GM19023 (cell line): Measurements from ENCODE around the gene FGD4.

Experiments used
- ATAC-seq: cut with Tn5 transposase; IDR thresholded peaks from one replicate; pipeline ENCODE4 v1.9.1; 2021; ENCODE audit warnings: mild to moderate bottlenecking, moderate library complexity; ENCODE audit not compliant: unreplicated experiment

FGD4 gene

DNA sequence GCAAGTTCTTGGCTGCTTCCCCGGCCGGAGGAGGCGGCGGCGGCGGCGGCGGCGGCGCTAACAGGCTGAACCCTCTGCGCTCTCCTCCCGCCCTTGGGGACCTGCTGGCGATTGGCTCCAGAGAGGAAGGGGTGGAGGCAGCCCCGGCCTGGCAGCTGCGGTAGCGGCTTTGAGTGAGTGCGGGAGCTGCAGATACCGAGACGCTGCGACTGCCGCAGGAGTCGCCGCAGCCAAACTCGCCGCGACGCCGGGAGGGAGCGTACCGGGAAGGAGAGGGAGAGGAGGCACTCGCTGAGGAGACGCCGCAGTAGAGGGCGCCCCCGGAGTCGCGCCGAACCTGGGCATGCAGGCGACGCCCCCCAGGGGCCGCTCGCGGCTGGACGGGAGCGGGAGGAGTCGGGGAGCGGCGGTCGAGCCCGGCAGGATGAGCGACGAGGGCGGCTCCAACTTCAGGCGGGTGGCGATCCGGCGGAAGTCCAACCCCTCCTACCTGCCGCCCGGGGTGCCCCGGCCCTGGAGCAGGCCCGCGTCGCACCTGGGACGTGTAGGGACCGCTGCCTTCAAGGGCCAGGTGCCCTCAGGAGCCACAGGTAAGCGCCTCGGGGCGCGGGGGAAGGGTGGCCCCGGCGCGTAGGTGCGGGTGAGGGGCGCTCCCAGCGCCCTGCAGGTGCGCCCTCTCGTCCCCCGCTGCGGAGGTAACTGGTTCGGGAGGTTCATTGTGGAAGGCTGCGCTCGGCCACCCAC is at the start of gene FGD4:
FGD4 (plus strand) TSS at position 189 of the 744 bp plus-strand sequence.
- ATAC-seq, result peak; percentile 95

DNA sequence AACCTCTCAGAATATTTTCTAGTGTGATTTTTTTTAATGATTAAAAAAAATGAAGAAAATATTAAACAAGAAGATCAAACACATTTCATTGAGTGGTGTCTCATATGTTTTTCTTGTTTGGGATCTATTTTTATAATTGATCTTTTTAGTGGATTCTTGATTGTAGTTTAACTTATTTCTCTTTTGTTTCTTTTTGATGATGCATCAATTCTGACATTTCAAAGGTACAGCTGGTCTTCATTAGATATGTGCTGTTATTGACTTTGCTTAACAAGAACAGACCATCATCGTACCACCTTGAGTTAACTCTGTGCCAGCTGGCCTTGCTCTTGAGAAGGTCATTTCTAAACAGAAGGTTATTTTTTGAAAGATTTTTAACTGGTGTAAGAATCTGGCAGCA is 45.8 kb upstream of the FGD4 start:
- no peak for ATAC-seq

DNA sequence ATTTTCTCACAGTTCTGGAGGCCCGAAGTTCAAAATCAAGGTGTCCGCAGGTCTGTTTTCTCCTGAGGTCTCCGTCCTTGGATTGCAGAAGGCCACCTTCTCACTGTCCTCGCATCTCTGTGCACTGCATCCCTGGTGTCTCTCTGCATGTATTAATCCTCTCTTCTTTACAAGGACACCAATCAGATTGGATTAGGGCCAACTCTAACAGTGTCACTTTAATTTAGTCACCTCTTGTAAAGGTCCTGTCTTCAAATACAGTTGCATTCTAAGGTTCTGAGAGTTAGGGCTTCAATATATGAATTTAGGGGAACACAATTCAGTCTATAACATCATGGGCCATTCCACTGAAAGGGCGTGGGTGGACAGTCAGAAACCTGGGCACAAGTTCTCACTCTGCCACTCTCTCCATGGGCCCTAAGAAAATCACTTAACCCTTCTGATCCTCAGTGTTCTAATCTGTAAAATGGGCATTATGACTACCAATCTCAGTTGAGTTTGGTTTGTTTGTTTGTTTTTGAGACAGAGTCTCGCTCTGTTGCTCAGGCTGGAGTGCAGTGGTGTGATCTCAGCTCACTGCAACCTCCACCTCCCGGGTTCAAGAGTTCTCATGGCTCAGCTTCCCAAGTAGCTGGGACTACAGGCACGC is 41.6 kb upstream of the FGD4 start:
- ATAC-seq, result no peak

DNA sequence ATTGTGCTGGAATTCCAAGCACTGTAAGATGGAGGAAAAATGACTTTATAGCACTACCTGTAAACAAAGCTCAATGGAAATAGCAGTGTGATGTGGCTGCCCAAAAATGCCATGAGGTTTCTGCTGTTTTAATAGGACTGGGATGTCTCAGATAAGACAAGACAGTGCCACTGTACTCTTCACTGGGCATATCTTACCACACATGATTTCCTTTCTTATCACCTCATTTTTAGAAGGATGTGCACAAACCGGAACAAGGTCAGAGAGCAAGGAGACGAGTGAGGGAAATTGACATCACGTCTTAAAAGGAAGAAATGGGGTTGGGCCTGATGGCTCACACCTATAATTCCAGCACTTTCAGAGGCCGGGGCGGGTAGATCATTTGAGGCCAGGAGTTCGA is 38.4 kb upstream of the FGD4 start:
- ATAC-seq, result no peak

DNA sequence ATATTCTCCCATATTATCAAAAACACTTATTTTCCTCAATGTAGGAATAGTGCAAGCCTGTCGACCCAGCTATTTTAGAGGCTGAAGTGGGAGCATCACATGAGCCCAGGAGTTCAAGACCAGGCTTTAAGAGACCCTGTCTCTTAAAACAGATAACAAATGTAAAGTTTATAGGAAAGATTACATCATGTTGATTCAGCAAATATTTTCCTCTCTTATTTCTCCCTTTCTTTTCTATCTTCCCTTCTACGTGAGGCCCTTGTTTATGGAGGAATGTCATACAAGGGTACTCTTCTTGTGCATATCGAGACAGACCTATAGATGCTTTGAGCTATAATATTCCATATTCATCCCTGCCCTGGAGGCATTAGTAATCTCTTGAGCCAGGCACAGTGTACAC is 36.5 kb upstream of the FGD4 start:
- no peak for ATAC-seq

DNA sequence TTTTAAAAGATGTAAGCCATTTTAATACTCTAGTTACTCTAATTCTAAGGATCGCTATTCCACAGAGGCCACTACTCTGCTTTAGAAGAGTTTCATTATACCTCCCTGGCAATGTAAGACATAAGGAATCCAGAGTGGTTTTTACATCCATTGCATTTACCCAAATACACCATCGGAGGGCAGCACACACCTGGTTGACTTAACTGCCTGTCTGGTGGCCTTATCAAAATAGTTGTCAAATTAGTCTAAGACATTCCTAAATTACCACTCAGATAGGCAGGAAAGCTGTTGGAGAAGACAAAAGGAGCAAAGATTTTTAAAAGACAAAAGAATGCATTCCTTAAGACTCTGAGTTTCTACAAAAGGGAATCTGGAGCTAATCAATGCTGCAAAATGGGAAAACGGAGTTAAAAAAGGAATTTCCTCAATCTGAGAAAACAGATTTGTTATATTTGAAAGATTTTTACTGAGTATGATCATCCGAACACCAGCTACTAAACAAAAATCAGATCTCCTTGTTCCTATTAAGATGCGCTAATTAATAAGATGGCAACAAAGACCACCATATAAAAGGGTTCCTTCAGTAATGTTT is 33.8 kb upstream of the FGD4 start:
- ATAC-seq, result no peak

DNA sequence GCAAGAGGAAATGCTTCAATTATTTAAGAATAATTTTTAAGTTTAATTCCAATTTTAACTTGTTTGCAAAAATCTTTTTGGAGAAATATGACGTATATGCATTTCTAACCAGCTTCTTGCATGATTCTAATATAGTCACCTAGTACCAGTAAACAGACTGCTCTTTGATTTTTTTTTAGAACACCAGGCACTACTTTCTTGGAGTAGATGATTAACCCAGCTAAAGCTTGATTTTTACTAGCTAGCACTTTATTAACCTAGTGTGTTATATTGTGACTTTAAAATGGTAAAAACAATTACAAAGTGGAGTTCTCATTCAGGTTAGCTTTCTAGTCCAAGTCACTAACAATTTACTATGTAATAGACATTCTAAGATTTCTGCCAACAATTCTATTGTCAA is 32.6 kb upstream of the FGD4 start:
- ATAC-seq, result no peak

DNA sequence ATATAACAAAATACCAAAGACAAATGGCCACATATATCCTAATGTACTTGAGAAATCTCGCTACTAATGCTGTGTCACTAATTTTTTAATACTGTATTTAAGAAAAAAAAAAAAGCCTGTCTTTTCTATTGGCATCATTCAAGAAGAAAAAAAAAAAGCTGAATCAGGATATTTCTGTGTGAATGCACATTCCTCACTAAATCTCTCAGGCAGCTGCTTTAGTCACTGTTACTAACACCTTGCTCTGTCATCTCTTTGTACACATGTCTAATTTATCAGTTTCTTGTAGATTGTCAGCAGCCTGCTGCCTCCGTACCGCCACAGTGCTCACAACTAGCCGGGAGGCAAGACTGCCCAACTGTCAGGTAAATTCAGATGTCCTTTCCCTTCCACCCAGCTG is 32.0 kb upstream of the FGD4 start:
- ATAC-seq, result no peak

DNA sequence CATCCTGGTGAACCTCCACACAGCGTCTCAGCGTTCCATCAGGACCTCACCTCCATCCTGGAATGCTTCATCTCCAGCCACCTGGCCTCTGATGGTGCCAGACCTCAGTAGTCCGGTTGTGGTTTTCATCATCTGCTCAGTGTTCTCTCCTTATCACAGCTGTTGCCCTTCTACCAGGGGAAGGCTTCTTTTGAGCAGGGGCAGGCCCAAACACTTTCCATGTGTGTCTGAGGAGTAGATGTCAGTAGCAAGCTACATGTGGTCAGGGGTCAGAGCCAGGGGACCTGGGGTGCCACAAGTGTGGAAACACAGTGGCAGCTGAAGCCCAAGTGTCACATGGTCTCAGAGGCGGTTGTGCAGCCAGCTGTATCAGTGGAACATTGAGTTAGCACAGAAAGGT is 30.2 kb upstream of the FGD4 start:
- ATAC-seq, result no peak

DNA sequence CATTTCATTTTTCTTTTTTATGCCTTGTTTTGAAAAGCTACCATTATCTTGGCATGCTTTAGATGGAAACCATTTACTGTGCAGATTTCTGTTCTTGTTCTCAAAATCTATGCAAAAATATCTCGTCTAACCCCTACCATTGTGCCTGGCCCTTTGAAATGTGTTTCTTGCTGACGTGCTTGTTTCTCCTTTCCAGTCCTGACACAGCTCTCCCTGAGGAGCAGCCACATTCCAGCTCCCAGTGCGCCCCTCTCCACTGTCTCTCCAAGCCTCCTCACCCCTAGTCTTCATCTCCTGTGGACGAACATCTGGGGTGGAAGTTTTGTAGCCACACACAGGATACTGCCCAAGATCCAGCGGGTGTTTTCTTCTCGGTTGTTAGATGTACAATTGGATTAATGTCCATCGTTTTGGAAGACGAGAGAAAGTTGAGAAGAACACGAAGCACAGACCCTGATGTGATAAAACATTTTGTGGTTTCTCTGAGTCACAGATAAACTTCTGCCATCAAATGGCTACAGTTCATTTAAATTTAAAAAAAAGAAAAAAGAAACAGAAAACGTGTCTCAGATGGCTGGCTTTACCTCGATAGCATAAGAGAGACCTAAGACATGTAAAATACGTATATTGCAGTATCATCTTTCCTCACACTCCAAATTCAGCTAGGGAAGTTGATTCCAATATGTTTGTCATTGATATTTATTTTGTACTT is 21.9 kb upstream of the FGD4 start:
- no peak for ATAC-seq

DNA sequence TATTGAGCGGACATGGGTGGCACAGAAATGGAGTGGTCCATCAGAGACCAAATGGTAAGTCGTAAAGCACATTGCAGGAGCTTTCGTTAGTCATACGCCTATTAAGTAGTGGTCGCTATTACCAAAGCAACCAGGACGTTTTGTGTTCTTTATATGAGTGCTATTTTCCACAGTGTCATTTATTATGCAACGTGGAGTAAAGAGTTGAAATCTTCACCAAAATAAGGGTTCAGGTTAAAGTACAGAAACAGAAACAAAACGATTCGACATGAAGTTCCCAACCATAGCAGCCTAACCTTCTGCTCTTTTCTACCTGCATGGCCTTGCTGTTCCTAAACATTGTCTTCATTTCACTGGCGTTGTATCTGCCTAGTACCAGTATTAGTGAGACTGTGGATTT is 20.1 kb upstream of the FGD4 start:
- ATAC-seq, result no peak

DNA sequence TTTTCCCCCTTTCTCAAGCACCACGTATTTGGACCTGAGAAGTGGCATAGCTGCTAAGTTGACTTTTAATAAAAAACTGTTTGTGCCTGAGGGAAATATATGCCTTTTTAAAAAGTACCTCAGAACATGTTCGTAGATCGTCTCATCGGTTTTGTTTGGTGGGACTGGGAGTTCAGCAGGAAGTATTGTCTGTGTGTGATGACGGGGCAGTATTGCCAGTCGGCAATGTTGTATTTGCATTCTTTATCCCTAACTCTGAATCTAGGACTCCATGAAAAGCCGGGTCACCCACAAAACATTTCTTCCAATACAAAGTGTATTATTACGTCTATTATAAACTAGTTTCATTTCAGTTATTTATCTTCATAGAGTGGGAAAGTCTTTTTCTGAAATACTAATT is 19.7 kb upstream of the FGD4 start:
- ATAC-seq, result no peak

DNA sequence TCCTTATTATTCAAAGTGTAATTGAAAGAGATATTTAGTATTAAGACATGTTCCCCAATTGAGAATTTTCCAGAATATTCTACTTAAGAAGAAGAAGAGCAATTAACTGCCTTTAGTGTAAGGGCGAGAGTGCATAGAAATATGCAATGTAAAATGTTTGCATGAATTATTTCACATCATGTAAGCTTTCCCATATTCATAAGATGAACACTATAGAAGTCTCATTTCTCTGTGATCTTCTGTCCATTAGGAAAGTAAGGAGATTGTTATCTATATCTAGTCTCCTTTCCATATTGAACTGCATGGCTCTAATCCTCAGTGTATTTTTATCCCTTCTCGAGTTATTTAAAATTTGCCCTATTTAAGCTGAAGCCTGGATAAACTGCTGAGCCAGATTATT is 17.1 kb upstream of the FGD4 start:
- ATAC-seq, result no peak

DNA sequence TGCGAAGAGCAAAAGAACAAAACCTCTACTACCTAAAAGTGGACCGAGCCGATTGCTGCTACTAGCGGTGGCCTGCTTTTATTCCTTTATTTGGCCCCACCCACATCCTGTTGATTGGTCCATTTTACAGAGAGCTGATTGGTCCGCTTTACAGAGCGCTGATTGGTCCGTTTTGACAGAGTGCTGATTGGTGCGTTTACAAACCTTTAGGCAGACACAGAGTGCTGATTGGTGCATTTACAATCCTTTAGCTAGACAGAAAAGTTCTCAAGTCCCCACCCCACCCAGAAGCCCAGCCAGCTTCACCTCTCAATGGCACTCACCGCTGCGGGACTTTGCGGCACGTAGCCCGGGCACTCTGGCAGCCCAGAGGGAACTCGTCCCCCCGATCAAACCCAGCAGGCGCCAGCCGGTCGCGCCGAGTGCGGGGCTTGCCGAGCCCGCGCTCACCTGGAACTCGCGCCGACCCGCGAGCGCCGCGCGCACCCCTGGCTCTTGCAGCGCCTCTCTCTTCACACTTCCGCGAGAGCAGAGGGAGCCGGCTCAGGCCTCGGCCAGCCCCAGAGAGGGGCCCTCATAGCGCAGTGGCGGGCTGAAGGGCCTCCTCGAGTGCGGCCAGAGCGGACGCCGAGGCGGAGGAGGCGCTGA is 8.7 kb upstream of the FGD4 start:
- ATAC-seq, result no peak

DNA sequence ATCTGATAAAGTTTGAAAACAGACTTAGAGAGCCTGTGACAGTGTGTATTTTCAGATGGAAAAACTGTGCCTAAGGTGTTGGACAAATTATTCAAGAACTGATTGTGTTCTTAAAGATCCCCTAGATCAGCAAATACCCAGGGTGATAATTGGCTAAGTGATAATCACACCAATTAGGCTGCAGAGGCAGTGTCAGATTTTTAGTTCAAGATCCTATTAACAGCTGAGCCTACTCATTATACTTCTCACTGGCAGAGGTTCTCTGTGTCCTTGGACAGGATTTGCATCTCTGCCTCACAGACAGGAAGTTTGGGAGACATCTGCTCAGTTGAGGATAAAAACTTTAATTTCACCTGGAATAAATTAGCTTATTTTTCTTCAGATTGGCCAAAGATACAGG is 4.3 kb upstream of the FGD4 start:
- ATAC-seq, result no peak

DNA sequence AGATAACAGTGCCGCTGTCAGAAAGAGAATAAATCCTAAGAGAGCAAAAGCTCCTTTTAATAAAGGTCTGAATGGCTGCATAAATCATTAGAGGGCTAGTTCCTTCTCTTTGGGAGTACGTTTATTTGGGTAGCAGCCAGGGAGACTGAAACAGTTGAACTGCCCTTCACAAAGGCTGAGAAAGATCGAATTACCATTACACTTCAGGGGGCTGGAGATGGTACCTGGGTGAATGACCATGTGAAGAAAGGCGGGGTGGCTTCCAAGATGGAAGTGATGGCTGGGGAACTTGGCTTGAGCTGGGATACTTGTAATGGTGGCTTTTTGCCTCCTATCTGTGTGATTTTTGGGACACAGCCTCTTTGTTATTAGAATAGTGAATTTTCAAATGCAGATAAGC is 1.7 kb upstream of the FGD4 start:
- ATAC-seq, result no peak

DNA sequence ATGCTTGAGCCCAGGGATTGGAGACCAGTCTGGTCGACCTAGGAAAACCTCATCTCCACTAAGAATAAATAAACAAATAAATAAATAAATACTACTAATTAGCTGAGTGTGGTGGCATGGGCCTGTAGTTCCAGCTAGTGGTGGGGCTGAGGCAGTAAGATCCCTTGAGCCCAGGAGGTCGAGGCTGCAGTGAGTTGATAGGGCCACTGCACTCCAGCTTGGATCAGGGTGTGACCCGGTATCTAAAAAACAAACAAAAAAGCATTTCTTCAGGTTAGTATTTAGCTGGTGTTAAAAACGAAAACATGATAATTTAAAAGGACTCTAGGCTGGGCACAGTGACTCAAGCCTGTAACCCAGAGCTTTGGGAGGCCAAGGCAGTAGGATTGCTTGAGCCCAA is 1.2 kb upstream of the FGD4 start:
- no peak for ATAC-seq

DNA sequence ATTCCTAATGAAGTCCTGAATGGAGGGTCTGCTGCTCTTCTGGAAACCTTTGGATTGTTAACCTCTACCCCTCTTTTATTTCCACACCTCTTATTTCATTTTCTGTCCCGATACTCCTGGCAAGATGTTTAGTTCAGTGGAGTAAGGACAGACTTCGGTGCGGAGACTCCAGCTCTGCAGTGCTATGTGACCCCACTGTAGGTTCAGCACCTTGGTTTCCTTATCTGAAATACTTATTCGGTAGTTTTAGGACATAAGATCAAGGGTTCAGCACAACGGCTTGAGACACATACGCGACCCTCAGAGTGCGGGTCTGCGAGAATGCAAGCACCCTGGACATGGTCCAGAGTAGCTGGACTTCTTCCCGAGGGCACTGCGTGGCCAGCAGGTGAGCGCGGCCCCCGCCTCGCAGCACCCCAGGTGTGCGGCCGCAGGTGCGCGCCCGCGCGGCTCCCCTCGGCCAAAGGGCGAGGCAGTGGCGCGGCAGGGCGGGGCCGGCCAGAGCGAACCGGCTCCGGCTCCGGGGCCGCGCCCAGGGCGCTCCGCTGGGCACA is 465 bp upstream of the FGD4 start:
- no peak for ATAC-seq

DNA sequence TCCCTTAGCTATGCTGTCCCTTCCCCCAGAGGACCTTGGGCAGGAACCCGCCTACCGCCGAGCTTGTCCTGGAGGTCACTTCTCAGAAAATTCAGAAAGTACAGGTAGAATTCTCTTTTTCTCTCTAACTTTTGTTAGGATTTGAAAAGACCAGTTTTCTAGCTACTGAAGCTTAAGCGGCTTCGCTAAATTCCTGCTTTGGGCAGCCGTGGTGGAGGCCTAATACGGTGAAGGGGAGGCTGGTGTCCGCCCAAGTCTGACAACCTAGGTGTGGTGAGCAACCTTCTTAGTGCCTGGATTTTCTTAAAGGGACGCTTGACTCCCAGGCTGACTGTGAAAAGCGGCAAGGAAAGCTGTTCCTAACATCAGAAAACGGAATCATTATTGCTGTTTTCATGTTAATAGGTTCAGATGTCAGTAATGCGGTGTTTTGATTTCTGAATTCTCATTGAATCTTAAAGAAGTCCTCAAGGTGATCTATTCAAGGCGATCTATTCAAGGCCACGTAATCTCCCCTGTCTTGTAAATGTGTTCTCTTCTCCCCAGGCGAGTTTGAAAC is 835 bp downstream of the FGD4 start:
- ATAC-seq, result no peak

DNA sequence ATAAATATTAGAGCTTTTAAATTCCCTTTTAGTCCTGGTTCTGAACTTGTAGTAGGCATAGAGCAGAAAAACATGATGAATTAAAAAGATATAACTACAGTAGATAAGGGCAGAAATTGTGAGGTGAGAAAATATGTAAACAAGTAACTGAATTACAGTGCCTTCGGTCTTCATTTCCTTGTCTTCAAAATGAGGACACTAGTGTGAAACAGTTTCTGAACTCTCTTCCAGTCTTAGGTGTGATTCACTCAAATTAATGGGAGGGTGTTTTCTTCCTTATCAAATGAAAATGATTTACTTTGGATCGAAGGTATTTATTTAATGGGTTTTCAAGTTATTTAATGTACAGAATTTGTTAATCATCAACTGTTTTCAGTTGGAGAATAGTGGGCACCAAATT is 1.5 kb downstream of the FGD4 start:
- ATAC-seq, result no peak

DNA sequence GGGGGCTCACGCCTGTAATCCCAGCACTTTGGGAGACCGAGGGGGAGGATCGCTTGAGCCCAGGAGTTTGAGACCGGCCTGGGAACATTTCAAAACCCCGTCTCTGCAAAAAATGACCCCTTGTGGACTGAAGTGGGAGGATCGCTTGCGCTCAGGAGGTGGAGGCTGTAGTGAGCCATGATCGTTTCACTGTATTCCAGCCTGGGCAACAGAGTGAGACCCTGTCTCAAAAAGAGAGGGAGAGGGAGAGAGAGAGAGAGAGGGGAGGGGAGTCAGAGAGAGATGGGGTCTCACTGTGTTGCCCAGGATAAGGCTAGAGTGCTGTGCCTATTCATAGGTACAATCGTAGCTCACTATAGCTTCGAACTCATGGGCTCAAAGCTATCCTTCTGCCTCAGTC is 2.8 kb downstream of the FGD4 start:
- no peak for ATAC-seq
